Measurements from ENCODE around the gene STAT5A. TPM values are rescaled to one million over a fixed set of nuclear protein-coding genes. Genes with fewer than 3 reads are reported as not detected.

STAT5A gene
- total RNA-seq, 1 donor from 2014 or later: 45.5 TPM

- Mint-ChIP-seq H3K4me1 (ENCODE audit: unreplicated experiment) (peaks cover 32% of the 10 kb centered on the region), H3K36me3 (ENCODE audit: unreplicated experiment) (no peaks in the 10 kb centered on the region), H3K27ac (ENCODE audit: unreplicated experiment) (no peak overlapping the region), H3K9me3 (ENCODE audit: unreplicated experiment) (no peaks in the 10 kb centered on the region), H3K27me3 (ENCODE audit: unreplicated experiment) (no peaks in the 10 kb centered on the region), H3K4me3 (ENCODE audit: unreplicated experiment) (no peak overlapping the region)
- no peak for TF ChIP-seq CTCF (IDR thresholded peaks at IDR 0.05)
- peak; percentile 68 for DNase-seq (ENCODE audit: extremely low spot score, unreplicated experiment)
These were observed 4.9 kb upstream of the STAT5A start for GRCh38 chr17:42283241-42284023.

GRCh38 chr17:42284024-42284369 is 4.3 kb upstream of the STAT5A start:
- H3K27ac Mint-ChIP-seq (ENCODE audit: unreplicated experiment): no peak overlapping the region
- H3K9me3 Mint-ChIP-seq (ENCODE audit: unreplicated experiment): no peaks in the 10 kb centered on the region
- no peaks in the 10 kb centered on the region for H3K36me3 Mint-ChIP-seq (ENCODE audit: unreplicated experiment)
- H3K27me3 Mint-ChIP-seq (ENCODE audit: unreplicated experiment): no peaks in the 10 kb centered on the region
- no peak overlapping the region for H3K4me3 Mint-ChIP-seq (ENCODE audit: unreplicated experiment)
- no peak for DNase-seq (ENCODE audit: extremely low spot score, unreplicated experiment)
- TF ChIP-seq CTCF (IDR thresholded peaks at IDR 0.05): no peak
- H3K4me1 Mint-ChIP-seq (ENCODE audit: unreplicated experiment): peaks cover 34% of the 10 kb centered on the region

GRCh38 chr17:42284566-42284965 is 3.7 kb upstream of the STAT5A start:
- Mint-ChIP-seq H3K9me3 (ENCODE audit: unreplicated experiment) (no peaks in the 10 kb centered on the region), H3K36me3 (ENCODE audit: unreplicated experiment) (no peaks in the 10 kb centered on the region), H3K4me1 (ENCODE audit: unreplicated experiment) (peaks cover 39% of the 10 kb centered on the region), H3K27ac (ENCODE audit: unreplicated experiment) (no peak overlapping the region), H3K4me3 (ENCODE audit: unreplicated experiment) (no peak overlapping the region), H3K27me3 (ENCODE audit: unreplicated experiment) (no peaks in the 10 kb centered on the region)
- DNase-seq (ENCODE audit: extremely low spot score, unreplicated experiment): peak; percentile 56
- no peak for TF ChIP-seq CTCF (IDR thresholded peaks at IDR 0.05)

- Mint-ChIP-seq H3K9me3 (ENCODE audit: unreplicated experiment) (no peaks in the 10 kb centered on the region), H3K27ac (ENCODE audit: unreplicated experiment) (no peak overlapping the region), H3K27me3 (ENCODE audit: unreplicated experiment) (no peaks in the 10 kb centered on the region), H3K4me3 (ENCODE audit: unreplicated experiment) (no peak overlapping the region), H3K4me1 (ENCODE audit: unreplicated experiment) (peaks cover 48% of the 10 kb centered on the region), H3K36me3 (ENCODE audit: unreplicated experiment) (no peaks in the 10 kb centered on the region)
- no peak for TF ChIP-seq CTCF (IDR thresholded peaks at IDR 0.05)
- peak; percentile 54 for DNase-seq (ENCODE audit: extremely low spot score, unreplicated experiment)
These were observed 2.8 kb upstream of the STAT5A start for GRCh38 chr17:42285346-42286050.
